HG02870 (cell line): ENCODE results near the gene EBF3.
A peak's percentile ranks its signal among the peaks of the same experiment; 100 is the strongest.

ENCODE experiments used
- ATAC-seq: cut with Tn5 transposase; IDR thresholded peaks from one replicate; pipeline ENCODE4 v1.9.1; 2021; ENCODE audit warnings: mild to moderate bottlenecking, moderate library complexity; ENCODE audit not compliant: unreplicated experiment

EBF3 gene

DNA sequence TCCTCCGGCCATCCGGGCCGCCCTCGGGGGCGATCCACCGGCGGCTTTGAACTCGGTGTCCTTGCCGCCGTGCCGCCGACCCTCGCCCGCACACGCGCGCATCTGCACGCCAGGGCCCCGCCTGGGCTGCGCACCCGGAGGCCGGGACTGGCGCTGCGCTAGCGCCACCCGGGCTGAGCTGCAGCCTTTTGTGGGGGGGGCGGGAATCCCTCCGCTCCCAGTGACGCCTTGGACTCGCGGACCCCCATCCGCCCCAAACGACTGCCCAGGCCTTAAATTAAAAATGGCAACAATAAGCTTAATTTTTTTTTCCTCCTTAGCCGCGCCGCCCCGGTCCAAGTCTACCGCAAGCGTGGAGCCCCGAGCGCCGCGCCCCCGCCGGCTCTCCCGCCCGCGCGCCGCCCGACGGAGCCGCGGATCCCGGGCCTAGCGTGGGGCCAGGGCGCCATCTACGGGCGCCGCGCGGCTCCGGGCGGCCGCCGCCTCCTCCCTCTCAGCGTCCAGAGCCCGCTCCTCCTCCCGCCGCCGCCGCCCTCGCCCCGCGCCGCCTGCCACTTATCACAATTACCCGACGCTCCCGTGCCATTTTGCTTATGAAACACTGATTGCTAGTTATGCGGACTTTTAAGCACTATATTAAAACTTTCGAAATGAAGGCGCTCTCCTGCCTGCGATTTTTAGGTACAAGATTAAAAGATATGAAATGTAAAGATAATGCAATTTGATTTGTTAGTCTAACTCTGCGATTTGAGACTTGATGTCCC lies 7.5 kb upstream of the EBF3 start:
- ATAC-seq = peak; percentile 55

DNA sequence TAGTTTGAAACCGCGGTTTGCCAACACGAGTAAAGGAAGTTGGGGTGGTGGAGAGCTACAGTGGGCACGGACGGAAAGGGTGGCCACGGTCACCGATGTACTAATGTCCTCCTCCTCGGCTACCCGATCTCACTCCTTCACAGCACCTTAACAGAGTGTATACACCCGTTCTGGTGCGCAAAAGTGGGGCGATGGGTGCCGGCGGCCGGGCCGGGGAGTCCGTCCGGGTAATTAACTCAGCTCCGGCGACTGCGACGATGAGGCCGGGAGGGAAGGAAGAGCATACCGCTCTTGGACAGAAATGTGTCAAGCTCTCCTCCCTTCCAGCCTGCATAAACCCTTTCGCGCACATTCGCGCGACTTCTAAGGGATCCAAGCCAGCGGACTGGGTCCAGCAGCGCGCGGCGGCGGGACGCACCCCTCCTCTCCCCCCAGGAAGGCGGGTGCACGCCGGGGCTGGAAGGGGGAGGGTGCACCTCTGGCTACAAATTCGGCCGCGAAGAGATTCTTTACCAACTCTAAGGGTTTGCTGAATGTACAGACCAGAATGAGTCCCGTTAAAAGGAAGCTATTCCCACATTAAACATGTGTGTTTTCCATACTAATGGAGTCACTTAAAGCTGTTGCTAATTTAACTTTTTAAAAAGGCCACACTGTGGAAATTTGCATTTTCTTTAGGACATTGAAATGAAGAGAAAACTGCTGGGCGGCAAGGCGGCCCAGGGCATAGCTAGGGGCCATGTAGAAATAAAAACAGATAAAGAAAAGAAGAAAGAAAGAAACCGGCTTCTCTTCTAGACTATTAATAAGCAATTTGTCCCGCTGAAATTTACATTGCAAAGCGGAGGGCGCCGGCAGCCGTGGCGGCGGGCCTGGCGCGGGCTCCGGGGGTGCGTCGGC lies 6.6 kb upstream of the EBF3 start:
- no peak for ATAC-seq

DNA sequence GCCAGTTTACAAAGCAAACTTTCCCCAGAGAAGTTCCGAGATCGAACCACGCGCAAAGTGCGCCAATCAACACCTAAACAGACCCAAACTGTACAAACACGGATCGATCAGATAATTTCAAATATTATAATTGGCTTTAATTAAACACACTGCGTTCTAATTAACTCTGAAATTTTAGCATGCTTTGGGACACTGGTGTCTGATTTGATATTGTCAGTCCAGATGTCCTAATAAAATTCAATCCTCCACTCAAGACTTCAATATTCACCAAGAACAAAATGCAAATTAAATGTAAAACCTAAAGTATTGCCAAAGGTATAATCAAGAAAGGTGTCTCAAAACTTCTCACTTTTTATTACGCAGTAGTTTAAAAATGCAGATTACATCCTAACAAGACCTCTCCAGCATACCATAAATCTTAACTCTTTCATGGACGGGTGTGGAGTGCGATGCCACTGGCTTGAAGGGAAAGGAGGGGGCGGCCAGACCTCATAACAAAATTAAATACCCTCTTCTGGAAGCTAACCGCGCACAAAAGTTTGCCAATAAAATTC lies 5.9 kb upstream of the EBF3 start:
- ATAC-seq = no peak

DNA sequence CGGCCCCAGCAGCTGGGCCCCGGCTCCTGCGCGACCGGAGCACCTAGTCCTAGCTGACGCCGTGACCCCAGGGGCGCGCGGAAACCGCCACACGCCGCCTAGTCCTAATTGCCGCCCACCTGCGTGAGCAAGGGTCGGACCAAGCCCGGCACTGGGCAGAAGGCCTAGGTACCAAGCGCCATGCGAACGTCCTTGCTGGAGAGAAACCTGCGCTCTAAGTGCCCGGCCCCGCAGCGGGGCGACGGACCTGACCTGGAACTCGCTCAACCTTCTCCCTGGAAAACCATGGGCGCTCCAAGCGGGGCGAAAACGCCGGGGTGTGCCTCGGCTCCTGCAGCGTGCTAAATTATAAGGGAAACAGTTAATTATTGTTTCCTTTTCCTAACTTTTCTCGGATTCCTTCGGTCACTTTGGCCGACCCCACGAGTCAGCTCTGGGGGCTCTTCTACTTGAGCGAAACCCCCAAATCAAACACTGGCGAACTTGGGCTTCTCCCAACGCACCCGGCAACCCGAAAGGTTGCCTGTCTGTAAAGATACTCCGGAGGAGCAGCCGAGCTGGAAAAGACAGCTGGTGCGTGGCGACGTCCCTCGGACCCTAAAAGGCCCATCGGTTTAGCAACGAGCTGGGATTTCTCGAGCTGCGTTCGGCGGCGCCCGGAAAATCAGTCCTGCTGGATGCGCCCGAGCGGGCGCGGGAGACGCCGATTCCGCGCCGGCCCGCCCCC lies 5.3 kb upstream of the EBF3 start:
- ATAC-seq = no peak

DNA sequence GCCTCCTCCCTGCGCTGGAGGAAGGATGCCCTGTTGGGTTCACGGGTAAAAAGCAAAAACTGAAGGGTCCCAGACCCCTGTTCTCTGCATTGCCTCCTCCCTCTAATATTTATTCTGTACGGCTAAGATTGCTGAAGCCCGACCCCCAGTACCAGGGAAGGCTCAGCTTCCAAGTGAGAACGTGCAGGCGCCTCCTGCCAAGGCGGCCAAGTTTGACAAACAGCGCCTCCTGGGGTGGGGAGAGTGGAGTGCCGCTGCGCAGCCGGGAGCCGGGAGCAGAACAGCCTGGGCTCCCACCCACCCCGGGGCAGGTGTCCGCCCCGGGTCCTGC lies 4.7 kb upstream of the EBF3 start:
- no peak for ATAC-seq

DNA sequence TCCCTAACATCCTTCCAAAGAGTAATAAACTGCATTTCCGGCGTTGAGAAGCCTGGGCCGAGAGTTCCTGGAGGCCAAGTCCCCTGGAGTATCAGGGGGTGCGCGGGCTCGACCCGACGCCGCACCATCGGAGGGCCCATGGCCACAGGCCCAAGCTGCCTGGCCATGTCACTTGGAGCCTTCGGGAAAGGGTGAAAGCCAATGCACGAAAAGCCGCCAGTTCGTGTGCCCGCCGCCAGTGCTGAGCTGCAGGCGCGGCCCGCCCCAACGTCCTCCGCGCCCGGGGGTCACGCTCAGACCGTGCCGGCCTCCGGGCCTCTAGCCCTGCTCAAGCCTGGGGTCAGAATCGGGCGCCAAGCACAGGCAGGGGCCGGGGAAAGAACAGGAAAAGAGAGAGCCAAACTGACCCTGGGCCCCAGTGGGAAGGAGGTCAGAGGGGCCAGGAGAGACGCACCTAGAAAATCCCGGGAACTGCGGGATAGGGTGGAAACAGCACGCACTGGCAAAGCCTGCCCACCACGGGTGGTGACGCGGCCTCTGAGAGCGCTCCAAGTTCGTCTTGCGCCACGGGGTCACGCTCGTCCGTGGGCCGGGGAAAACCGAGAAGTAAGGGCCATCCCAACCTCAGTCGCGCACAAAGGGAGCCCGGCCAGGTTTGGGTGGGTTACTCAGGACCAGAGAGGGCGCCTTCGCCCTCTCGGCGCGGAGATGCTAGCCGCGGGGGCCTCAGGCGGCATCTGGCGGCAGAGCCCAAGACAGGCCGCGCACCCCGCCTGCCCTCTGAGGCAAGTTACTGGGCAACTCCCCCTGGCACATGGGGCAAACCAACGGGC lies 4.2 kb upstream of the EBF3 start:
- no peak for ATAC-seq

DNA sequence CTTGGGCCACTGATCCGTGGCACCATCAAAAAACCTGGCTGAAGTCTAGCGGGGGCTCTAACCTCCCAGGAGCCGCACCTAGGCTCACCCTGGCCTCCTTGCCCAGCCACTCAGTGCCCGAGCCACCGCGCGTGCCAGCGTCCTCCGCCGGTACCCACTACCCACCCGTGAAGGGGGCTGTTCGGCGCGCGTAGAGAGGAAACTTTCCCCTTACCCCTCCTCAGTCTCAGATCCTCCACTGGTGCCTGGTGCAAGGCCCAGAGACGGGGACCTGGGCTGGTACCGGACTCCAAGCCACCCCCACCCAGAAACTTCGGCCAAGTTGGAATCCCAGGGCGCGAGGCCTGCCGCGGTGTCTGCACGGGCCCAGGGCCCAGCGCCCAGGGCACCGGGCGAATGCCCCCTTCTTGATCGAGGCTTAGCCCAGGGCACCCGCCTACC lies 3.5 kb upstream of the EBF3 start:
- no peak for ATAC-seq

DNA sequence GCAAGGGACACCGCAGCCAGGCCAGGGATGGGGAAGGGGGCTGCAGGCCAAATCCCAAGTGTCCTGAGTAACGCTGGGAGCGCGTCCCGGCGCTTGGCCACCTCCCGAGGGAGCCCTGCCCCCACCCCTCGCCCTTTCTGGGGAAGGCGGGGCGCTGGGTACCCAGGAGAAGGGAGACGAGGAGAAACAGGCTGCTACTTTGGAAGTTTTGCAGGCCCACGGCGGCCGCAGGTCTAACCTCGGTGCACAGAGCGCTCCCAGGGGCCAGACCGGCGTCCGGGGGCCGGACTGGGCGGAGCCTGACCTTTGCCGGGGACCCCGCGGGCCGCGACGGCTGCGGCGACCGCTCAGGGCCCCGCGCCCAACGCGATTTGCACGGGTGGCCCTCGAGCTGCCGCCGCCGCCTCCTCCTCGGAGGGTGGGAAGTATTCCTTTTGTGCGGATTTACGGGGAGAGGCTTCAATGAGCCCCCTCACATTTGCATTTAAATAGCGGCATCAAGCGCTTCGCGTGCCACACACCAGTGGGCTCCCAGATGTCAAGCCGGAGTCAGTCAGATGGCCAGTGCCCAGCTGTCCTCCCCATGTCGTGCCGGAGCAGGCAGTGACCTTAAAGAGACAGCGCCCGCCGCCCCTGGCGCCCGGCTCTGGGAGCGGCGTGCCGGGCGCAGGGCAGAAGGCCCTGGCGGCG lies 3.0 kb upstream of the EBF3 start:
- no peak for ATAC-seq

DNA sequence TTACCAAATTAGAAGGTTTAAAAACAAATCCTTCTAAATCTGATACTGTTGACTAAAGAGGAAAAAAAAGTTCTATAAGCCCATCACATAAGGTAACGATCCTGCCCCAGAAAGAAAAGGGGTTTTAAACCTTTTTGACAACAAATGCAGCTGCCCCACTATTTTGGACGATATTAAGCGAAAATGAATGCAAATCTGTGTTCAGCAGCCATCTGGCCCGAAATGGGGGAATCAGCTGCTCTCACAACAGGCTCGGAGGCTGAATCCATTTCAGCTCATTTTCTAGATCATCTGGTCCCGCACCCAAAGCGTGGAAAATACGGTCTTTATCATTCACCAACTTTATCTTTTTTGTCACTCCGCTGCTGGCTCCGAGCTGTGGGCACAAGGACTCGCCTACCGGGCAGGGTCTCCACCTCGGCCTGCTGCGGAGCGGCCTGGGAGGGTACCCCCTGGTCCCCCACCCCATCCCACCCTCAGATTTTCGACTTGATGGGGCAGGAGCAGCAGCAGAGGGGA lies 2.4 kb upstream of the EBF3 start:
- no peak for ATAC-seq

DNA sequence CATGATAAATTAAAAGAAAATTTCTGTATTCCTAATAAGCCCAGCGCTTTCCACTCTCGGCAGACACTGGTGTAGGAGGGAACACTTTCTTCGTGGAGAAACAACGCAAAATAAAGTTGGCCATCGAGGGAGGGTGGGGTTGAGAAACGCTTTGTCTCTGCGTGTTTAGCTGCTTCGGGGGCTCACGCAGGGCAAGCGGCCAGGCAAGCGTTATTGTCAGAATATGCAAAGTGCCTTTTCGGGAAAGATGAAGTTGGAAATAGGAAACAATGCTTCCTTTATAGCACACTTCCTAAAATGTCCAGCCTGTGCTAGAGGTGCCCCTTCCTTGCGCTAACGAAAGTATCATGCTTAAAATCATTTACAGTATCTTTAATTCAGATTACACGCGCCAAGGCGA lies 1.9 kb upstream of the EBF3 start:
- no peak for ATAC-seq

DNA sequence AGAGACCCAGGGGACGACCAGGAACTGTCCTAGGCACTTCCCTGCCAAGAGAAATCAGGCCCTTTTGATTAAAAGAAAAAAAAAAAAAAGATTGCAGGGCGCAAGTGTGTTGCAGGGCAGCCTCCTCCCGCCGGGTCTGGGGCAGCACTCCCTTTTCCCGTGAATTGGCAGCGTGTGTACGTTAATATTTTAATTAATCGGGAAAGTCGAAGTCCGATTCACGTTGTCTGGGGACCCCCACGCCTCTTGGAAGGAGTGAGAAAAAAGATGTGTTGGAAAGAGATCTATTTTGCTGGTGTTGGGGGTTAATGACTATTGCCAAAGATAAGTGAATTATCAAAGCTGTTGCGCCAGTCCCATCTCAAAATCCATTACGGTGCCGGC lies 1.3 kb upstream of the EBF3 start:
- no peak for ATAC-seq

DNA sequence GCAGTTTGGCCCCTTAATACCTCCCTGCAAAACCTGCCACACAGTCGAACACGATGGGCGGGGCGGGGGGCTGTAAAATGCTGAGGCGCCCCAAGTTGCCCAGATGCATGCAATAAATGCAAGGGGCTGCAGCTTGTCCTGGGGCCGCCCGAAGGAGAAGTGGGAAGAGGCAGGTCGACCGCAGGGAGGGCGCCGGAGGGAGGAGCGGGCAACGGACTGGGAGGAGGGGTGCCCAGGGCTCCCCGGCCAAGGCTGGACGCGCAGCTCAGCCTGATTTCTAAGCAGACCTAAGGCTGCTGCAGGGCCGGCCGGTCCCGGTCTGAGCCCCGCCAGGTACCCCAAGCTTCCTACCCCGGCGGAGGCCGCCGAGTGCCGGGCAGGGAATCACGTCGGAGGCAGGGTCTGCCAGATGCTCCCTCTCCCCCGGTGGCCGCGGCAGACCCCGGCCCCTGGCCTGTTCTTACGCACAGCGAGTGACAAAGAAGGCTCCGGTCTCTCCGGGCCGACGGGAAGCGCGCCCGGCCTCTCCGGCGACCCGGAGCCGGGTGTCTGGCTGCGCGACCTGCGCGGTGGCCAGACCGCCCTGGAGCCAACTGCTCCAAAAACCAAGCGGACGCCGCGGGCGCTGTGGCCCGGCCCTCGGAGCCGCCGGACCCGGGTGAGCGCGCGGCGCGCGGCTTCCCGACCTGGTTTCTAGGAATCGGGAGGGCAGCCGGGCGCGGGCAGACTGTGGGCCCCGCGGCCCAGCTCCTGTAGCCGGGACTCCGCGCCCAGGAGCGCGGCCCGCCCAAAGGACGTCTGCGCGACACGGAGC lies 744 bp upstream of the EBF3 start:
- no peak for ATAC-seq

DNA sequence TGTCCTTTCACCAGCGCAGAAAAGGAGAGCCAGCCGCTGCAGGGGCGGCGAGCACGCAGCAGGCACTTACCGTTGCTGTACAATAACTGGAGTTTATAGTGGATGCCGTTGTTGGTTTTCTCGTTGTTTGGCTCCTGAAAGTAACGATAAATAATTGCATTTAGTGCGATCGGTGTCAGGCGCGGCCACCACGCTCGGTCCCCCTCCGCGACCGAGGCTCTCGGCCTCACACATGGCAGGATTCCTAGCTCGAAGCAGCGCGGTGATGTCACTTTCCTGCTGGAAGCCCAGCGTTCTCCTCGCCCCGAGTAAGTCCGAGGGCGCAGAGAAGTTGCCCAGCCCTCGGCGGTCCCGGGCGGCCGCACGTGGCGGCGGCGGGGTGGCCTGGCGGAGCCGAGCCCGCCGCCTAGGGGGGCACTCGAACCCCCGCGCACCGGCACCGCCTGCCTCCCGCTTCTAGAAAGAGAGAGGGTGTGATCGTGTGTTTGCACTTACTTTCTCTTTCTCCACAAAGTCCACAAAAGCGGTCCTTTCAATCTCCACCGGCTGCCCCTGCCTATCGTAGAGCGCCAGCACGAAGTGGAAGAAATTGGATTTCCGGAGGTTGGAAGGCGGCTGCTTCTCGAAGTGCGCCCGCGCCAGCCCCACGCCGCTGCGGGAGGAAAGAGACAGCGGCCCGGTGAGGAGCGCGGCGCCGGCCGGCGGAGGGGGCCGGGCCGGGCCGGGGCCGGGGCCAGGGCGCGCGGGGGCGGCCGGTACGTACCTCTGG lies 1.0 kb downstream of the EBF3 start:
- no peak for ATAC-seq

DNA sequence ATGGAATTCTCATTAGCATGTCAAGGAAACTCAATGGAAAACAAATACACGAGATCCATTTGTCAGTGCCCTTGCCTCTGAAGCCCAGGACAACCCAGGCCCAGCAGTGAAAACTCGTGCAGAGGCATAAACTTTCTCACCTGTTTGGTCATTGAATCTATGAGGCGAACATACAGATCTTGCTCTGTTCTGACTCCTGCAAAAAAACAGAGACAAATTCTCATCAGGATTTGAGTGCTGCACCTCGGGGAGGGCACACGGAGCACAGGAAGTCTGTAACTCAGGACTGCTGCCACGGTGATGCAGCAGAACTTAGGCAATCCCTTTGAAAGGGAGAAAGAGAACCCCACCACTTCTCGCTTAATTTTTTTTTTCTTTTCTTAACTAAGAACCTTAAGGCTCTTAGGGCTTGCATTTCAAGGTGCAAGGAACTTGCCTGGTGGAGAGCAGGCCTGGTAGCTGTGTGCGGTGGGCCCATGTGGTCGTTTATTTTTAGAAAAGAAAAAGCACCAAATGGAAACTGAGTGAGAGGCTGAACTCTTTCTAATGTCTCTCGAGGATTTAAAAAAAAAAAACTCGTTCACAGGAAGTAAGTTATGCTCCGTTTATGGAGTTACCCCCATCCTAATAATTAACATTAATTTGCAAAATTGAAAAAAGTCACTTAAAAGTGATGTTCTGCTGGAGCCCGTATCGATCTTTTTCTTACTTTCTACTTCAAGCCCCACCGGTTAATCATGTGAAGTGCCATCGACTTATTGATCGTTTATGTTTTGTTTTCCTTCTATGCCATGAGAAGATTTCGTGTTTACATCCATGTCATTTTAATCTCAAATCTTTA lies 1.8 kb downstream of the EBF3 start:
- no peak for ATAC-seq

DNA sequence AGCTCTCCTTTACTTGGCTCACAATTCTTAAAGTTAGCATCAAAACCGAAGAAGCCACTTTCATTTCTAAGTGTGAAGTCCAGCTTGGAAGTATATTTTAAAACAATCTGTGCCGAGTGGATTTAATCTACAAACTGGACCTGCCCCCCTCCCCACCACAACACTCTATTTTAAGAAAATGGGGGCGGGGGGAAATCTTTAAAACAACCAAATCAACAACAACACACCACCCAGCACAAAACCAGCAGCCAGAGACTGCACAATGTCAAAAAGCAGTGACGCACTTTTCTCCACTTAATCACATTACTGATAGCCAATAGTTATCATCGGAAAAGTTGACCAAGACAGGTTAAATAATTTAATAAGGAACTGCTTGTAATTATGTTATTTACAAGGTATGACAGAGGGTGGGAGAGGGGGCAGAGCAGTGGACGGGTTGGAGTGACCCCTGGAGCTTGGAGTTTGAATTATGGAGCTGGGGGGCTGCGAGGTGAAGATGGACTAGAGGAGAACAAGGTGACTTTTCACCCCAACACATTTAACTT lies 2.8 kb downstream of the EBF3 start:
- no peak for ATAC-seq

DNA sequence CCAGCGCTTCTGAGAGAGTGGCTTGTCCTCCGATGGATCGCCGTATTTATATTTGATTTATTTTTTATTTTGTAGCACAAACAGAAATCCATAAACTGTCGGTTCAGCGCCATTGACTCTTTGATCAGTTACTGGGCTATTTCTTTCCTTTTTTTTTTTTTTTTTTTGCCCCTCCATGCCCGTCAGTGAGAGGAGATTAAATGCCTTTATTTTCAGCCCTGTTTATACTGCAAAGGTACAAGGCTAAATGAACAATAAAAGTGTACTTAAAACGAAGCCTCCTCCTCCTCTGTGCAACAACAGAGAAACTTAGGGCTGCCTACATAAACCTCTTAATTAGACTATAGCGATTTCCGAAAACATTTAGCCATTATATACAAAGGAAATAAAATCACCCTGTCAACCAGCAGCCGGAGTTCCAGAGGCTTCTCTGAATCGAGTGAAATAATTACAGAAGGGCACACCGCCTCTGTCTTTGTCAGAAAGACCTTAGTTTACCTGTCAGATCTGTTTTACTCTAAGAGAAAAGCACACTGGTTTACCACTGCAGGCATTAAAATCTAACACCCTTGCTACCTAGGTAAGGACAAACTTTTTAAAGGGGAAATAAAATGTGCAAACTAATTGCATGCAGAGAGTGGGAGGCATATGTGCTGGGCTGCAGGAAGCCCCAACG lies 3.5 kb downstream of the EBF3 start:
- ATAC-seq = no peak
